DND-41 (cell line): Measurements from ENCODE around the gene MFAP1.

ENCODE experiments used
- CTCF ChIP-seq: IDR thresholded peaks from 2 replicates; pipeline ENCODE4 v1.5.1; 2012; ENCODE audit warnings: borderline replicate concordance, low read length, moderate library complexity, mild to moderate bottlenecking; ENCODE audit not compliant: poor library complexity, severe bottlenecking; ENCODE audit errors: extremely low read depth
- EZH2 ChIP-seq: IDR thresholded peaks from 3 replicates; pipeline ENCODE4 v1.6.1; 2012; ENCODE audit warnings: borderline replicate concordance, low read depth, mild to moderate bottlenecking, moderate library complexity, low read length, inconsistent platforms; ENCODE audit not compliant: severe bottlenecking

GRCh38 chr15:43826029-43826507, 1.6 kb upstream of the MFAP1 start:
- TF ChIP-seq CTCF (no peak), EZH2 (no peak)
